Omental fat pad (tissue), 4 donors: Measurements from ENCODE around the gene DENR. TPM values are rescaled to one million over a fixed set of nuclear protein-coding genes. Genes with fewer than 3 reads are reported as not detected.

Experiments
- ATAC-seq: fragments of 150-250 bp; one replicate; pipeline ENCODE4 v1.9.1; 2016; ENCODE audit warnings: mild to moderate bottlenecking, moderate library complexity; ENCODE audit not compliant: low FRiP score
- DNase-seq: peaks from one replicate; pipeline ENCODE4 v3.0.0-alpha.2; 2019; ENCODE audit warnings: low spot score
- small RNA-seq: library from RNA; depleted of rRNA; stranded (forward); fragments of <200 nt; gene quantifications from one replicate; pipeline ENCODE3, GENCODE V24; 2016
- total RNA-seq, 4 donors: library from RNA; depleted of rRNA; stranded (reverse); fragments of >200 nt; gene quantifications; one replicate each; pipeline ENCODE4 v1.1.0, GENCODE V29; 2016
- TF ChIP-seq, protein P1 (sequence below), 3 donors: fragments of 450-650 bp; IDR thresholded peaks; one replicate each; pipeline ENCODE4 v1.5.1; 2016 to 2017; ENCODE audit warnings: antibody characterized with exemption in 3 of 3, mild to moderate bottlenecking in 3 of 3, moderate library complexity in 2 of 3

DENR gene
- total RNA-seq, 4 donors from 2014 or later = 18.2 to 26.5 (median 22.2) TPM

DNA sequence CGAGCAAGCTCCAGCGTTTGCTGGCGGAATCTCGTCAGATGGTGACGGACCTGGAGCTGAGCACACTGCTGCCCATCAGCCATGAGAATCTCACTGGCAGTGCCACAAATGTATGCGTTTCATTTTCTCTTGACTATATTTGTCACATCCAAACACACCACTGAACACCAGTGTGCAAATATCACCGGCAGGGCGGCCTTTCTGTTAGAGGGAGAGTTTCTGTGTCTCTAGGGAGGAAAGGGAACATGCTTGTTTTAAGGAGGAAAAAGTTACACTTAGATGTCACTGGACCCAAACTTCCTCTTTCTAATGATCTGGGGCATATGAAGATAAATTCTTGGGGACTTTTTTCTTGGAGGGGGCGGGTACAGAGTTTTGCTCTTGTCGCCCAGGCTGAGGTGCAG is 60.7 kb downstream of the DENR start:
- TF ChIP-seq, protein P1, sequence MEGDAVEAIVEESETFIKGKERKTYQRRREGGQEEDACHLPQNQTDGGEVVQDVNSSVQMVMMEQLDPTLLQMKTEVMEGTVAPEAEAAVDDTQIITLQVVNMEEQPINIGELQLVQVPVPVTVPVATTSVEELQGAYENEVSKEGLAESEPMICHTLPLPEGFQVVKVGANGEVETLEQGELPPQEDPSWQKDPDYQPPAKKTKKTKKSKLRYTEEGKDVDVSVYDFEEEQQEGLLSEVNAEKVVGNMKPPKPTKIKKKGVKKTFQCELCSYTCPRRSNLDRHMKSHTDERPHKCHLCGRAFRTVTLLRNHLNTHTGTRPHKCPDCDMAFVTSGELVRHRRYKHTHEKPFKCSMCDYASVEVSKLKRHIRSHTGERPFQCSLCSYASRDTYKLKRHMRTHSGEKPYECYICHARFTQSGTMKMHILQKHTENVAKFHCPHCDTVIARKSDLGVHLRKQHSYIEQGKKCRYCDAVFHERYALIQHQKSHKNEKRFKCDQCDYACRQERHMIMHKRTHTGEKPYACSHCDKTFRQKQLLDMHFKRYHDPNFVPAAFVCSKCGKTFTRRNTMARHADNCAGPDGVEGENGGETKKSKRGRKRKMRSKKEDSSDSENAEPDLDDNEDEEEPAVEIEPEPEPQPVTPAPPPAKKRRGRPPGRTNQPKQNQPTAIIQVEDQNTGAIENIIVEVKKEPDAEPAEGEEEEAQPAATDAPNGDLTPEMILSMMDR (IDR thresholded peaks at IDR 0.05) = no peak
- ATAC-seq (no peak), DNase-seq (no peak)

DNA sequence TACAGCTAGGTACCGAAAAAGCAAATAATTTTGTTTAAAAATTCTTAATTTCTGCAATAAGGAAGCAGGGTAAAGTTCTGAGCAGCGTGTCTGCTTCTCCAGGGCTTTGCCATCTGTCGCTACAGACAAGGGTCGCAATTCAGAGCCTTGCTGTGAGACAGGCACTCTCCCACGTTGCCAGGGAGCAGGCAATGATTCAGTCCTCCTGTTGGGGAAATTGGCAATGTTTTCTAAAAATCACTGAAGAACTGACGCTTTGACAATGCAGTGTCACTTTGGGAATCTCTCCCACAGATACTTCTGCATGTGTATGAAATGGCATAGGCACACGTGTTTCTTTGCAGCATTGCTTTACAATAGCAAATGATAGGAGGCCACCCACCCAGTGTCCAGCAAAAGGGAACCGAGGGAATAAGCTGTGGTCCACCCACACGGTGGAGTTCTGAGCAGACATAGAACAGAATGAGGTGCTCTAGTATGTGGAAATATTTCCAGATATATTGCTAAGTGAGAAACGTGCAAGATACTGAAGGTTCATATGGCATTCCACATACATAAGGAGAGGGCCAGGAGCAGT is 66.7 kb downstream of the DENR start:
- no peak for DNase-seq
- TF ChIP-seq, protein P1 (IDR thresholded peaks at IDR 0.05) = no peak
- ATAC-seq = no peak

DNA sequence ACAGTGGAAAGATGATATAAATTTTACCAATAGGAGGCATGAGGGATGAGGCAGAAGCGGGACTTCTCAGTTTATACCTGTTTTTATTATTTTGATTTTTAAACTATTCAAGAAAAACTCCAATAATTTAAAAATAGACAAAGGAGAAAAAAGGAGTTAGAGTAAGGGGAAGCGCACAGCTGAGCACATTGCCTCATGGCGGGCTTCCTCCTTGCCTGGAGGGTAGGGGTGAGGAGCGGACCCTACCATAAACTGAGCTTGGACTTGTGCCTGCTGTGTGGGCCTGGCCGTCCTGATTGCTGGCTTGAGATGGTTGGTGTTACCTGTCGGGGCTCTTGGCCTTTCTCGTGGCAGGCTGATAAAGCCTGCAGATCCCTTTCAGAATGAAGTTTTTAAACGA is 67.5 kb downstream of the DENR start:
- TF ChIP-seq, protein P1 (IDR thresholded peaks at IDR 0.05) = no peak
- ATAC-seq (no peak), DNase-seq (no peak)

Small RNAs within 50 kb of the gene (small RNA-seq; reads per million reads assigned to genes)
- not detected for gene AC026333.2
- gene RF00019 = not detected

Other genes starting within 250 kb of the DENR start
- gene RSRC2, start 225.9 kb upstream of the DENR start, total RNA-seq = 100 to 1,000 TPM in 2 of 4 donors, 10 to 100 TPM in 2; 59.4 to 126 (median 100.0) TPM
- gene KNTC1, start 225.6 kb upstream of the DENR start, total RNA-seq = 10 to 100 TPM in 3 of 4 donors, 1 to 10 TPM in 1; 7.4 to 24.4 (median 11.9) TPM
- 10 to 100 TPM in 3 of 4 donors, 1 to 10 TPM in 1; 5.5 to 68.7 (median 19.2) TPM for gene HCAR2, start 49.5 kb upstream of the DENR start, total RNA-seq
- gene HCAR3, start 36.0 kb upstream of the DENR start, total RNA-seq = 10 to 100 TPM in 1 of 4 donors, 1 to 10 TPM in 3; 1.8 to 23.1 (median 3.5) TPM
- gene HCAR1, start 22.0 kb upstream of the DENR start, total RNA-seq = 10 to 100 TPM in 2 of 4 donors, 1 to 10 TPM in 2; 4.2 to 17.3 (median 9.9) TPM
- gene CCDC62, start 21.7 kb downstream of the DENR start, total RNA-seq = 1 to 10 TPM in 2 of 4 donors, under 1 TPM in 2; 0.72 to 1.4 (median 1.1) TPM
- 10 to 100 TPM; 11.4 to 65.6 (median 22.2) TPM for gene HIP1R, start 82.6 kb downstream of the DENR start, total RNA-seq
- 10 to 100 TPM; 20.7 to 45.0 (median 35.2) TPM for gene VPS37B, start 143.3 kb downstream of the DENR start, total RNA-seq
- 1 to 10 TPM; 1.3 to 4.7 (median 2.7) TPM for gene ABCB9, start 213.6 kb downstream of the DENR start, total RNA-seq
- gene OGFOD2, start 222.4 kb downstream of the DENR start, total RNA-seq = 10 to 100 TPM in 1 of 4 donors, 1 to 10 TPM in 3; 3.1 to 13.9 (median 6.2) TPM
- gene ARL6IP4, start 227.9 kb downstream of the DENR start, total RNA-seq = 100 to 1,000 TPM; 146 to 241 (median 189) TPM